HCT116 (cell line): ENCODE results near the gene GPX5. TPM values are rescaled to one million over a fixed set of nuclear protein-coding genes. Genes with fewer than 3 reads are reported as not detected.

ENCODE experiments used
- ATAC-seq: fragments of 200-7000 bp; cut with Tn5 transposase; 2 replicates; pipeline ENCODE4 v1.9.1; 2020; ENCODE audit warnings: mild to moderate bottlenecking, moderate library complexity
- BruUV-seq: library from RNA; stranded (reverse); fragments of 400-500 nt; replicated peaks from 2 replicates; lab custom pipeline; 2021; lab: Mats Ljungman, UMichigan
- CTCF ChIA-PET: fragments of 300-600 bp; sonication (Branson Sonifier 250); formaldehyde crosslinking; loops from one replicate; lab custom pipeline; 2021; ENCODE audit warnings: antibody characterized with exemption; lab: Charles Lee
- POLR2A ChIA-PET: fragments of 300-600, 350-600 bp; sonication (Branson Sonifier 250); formaldehyde crosslinking; loops from one replicate; lab custom pipeline; 2021; ENCODE audit warnings: antibody characterized with exemption; lab: Charles Lee
- RAD21 ChIA-PET, 2 experiments: fragments of 300-600 bp; sonication (Branson Sonifier 250); formaldehyde crosslinking; loops; one replicate each; lab custom pipeline; 2023; ENCODE audit warnings: low total read pairs in 2 of 2; ENCODE audit not compliant: uncharacterized antibody in 2 of 2, unreplicated experiment in 2 of 2, low non-redundant PET in 1 of 2; lab: Charles Lee
- DNase-seq: peaks from one replicate; pipeline ENCODE4 v3.0.0-alpha.2; 2010; ENCODE audit warnings: low read depth, low spot score
- H2AFZ ChIP-seq: fragments of 200-600 bp; shearing (Covaris generic), sonication (generic); 2 replicates; pipeline ENCODE4 v1.6.1; 2017; ENCODE audit warnings: low read depth, mixed run types, mixed read lengths, antibody characterized with exemption, low read length; ENCODE audit not compliant: poor library complexity, severe bottlenecking
- H3K27ac ChIP-seq: 2 replicates; pipeline ENCODE4 v1.5.1; 2012; ENCODE audit warnings: low read depth, low read length
- H3K27me3 ChIP-seq: fragments of 200-600 bp; sonication (generic); 2 replicates; pipeline ENCODE4 v1.6.1; 2016; ENCODE audit warnings: mixed run types, low read length, mixed read lengths; ENCODE audit not compliant: insufficient read depth
- H3K36me3 ChIP-seq, 2 experiments: fragments of 200-500 bp in 1 of 2; fragments of 200-600 bp in 1 of 2; sonication (Bioruptor generic) in 1 of 2; sonication (generic) in 1 of 2; 2 replicates each; pipeline versions ENCODE4 v1.5.1 to v1.6.1; 2014 to 2016; ENCODE audit warnings: low read length in 2 of 2, inconsistent platforms in 1 of 2, mixed read lengths in 1 of 2, mixed run types in 1 of 2; ENCODE audit not compliant: insufficient read depth in 2 of 2, control insufficient read depth in 1 of 2
- H3K4me1 ChIP-seq, 2 experiments: fragments of 200-600 bp in 1 of 2; sonication (generic) in 1 of 2; 2 replicates each; pipeline versions ENCODE4 v1.5.1 to v1.6.1; 2012 to 2017; ENCODE audit warnings: low read length in 2 of 2, inconsistent platforms in 1 of 2, mild to moderate bottlenecking in 1 of 2, mixed read lengths in 1 of 2, mixed run types in 1 of 2, moderate library complexity in 1 of 2; ENCODE audit not compliant: insufficient read depth in 2 of 2, control insufficient read depth in 1 of 2
- H3K4me2 ChIP-seq: fragments of 200-600 bp; sonication (generic); 2 replicates; pipeline ENCODE4 v1.6.1; 2017; ENCODE audit warnings: mixed run types, low read length, mixed read lengths
- H3K4me3 ChIP-seq, 2 experiments: fragments of 200-600 bp in 1 of 2; sonication (generic) in 1 of 2; replicated peaks in 1 of 2; 2 replicates each; pipeline ENCODE4 v1.5.1; 2011 to 2016; ENCODE audit warnings: low read length in 2 of 2, control low read depth in 1 of 2, low read depth in 1 of 2, mild to moderate bottlenecking in 1 of 2, mixed read lengths in 1 of 2, mixed run types in 1 of 2
- H3K79me2 ChIP-seq: fragments of 200-600 bp; sonication (generic); 2 replicates; pipeline ENCODE4 v1.6.1; 2017; ENCODE audit warnings: mild to moderate bottlenecking, mixed run types, low read length, moderate library complexity, mixed read lengths; ENCODE audit not compliant: insufficient read depth
- H3K9ac ChIP-seq: fragments of 200-600 bp; sonication (generic); 2 replicates; pipeline ENCODE4 v1.6.1; 2016; ENCODE audit warnings: low read length, mixed read lengths
- H3K9me2 ChIP-seq: fragments of 200-600 bp; sonication (generic), shearing (Covaris generic); 2 replicates; pipeline ENCODE4 v1.6.1; 2017; ENCODE audit warnings: mixed run types, mild to moderate bottlenecking, moderate library complexity; ENCODE audit not compliant: insufficient read depth
- H3K9me3 ChIP-seq, 2 experiments: fragments of 200-500 bp in 1 of 2; fragments of 200-600 bp in 1 of 2; sonication (Bioruptor generic) in 1 of 2; sonication (generic) in 1 of 2; 2 replicates each; pipeline ENCODE4 v1.6.1; 2014 to 2017; ENCODE audit warnings: low read length in 2 of 2, mixed read lengths in 2 of 2, inconsistent platforms in 1 of 2, low read depth in 1 of 2, mild to moderate bottlenecking in 1 of 2, mixed run types in 1 of 2, moderate library complexity in 1 of 2; ENCODE audit not compliant: control insufficient read depth in 1 of 2, insufficient read depth in 1 of 2
- H4K20me1 ChIP-seq: fragments of 200-600 bp; sonication (generic), shearing (Covaris generic); 2 replicates; pipeline ENCODE4 v1.6.1; 2017; ENCODE audit warnings: mixed run types, mild to moderate bottlenecking, moderate library complexity; ENCODE audit not compliant: insufficient read depth
- ATF3 ChIP-seq: IDR thresholded peaks from 2 replicates; pipeline ENCODE4 v1.6.1; 2012
- CBX3 ChIP-seq: IDR thresholded peaks from 2 replicates; pipeline ENCODE4 v1.6.1; 2012; ENCODE audit warnings: low read depth
- CTCF ChIP-seq, 3 experiments: fragments of 200-600 bp in 1 of 3; sonication (generic) in 1 of 3; IDR thresholded peaks in 2 of 3; conservative IDR thresholded peaks in 1 of 3; 2 replicates each; pipeline ENCODE4 v1.5.1; 2012 to 2017; ENCODE audit warnings: low read depth in 2 of 3, low read length in 2 of 3, antibody characterized with exemption in 1 of 3, borderline replicate concordance in 1 of 3, control low read depth in 1 of 3, mild to moderate bottlenecking in 1 of 3, mixed read lengths in 1 of 3, mixed run types in 1 of 3, moderate library complexity in 1 of 3; ENCODE audit not compliant: insufficient read depth in 1 of 3
- EZH2 ChIP-seq: fragments of 200-600 bp; sonication (generic); IDR thresholded peaks from 2 replicates; pipeline ENCODE4 v1.6.1; 2017; ENCODE audit warnings: antibody characterized with exemption, mixed run types
- EZH2phosphoT487 ChIP-seq: fragments of 200-600 bp; IDR thresholded peaks from 2 replicates; pipeline ENCODE4 v1.6.1; 2018; ENCODE audit warnings: antibody characterized with exemption, borderline replicate concordance
- JUND ChIP-seq: IDR thresholded peaks from 2 replicates; pipeline ENCODE4 v1.6.1; 2012
- MAX ChIP-seq: IDR thresholded peaks from 2 replicates; pipeline ENCODE4 v1.6.1; 2012
- POLR2A ChIP-seq: IDR thresholded peaks from 2 replicates; pipeline ENCODE4 v1.7.0; 2011; ENCODE audit warnings: borderline replicate concordance; ENCODE audit not compliant: insufficient read depth, insufficient read length; ENCODE audit errors: extremely low read depth
- RAD21 ChIP-seq: IDR thresholded peaks from 2 replicates; pipeline ENCODE4 v1.6.1; 2012; ENCODE audit warnings: low read depth, mild to moderate bottlenecking
- REST ChIP-seq: IDR thresholded peaks from 2 replicates; pipeline ENCODE4 v1.6.1; 2012; ENCODE audit warnings: low read depth
- SIN3A ChIP-seq: IDR thresholded peaks from 2 replicates; pipeline ENCODE4 v1.6.1; 2012; ENCODE audit warnings: low read depth
- SP1 ChIP-seq: IDR thresholded peaks from 2 replicates; pipeline ENCODE4 v1.6.1; 2012; ENCODE audit warnings: low read depth
- SRF ChIP-seq: IDR thresholded peaks from 2 replicates; pipeline ENCODE4 v1.6.1; 2012; ENCODE audit warnings: low read depth
- TCF7L2 ChIP-seq: IDR thresholded peaks from 2 replicates; pipeline ENCODE4 v1.7.0; 2011; ENCODE audit warnings: borderline replicate concordance, inconsistent platforms; ENCODE audit not compliant: insufficient read depth, insufficient read length; ENCODE audit errors: extremely low read depth
- YY1 ChIP-seq: IDR thresholded peaks from 2 replicates; pipeline ENCODE4 v1.6.1; 2011; ENCODE audit warnings: low read length, low read depth, moderate library complexity, mild to moderate bottlenecking; ENCODE audit not compliant: insufficient replicate concordance; ENCODE audit errors: extremely low read depth
- ZBTB33 ChIP-seq: IDR thresholded peaks from 2 replicates; pipeline ENCODE4 v1.6.1; 2011; ENCODE audit warnings: mild to moderate bottlenecking, low read length, moderate library complexity; ENCODE audit not compliant: insufficient replicate concordance; ENCODE audit errors: extremely low read depth
- ZFX ChIP-seq: fragments of 450-650 bp; IDR thresholded peaks from 2 replicates; pipeline ENCODE4 v1.6.1; 2017
- ZNF274 ChIP-seq: fragments of 200-500 bp; sonication (Bioruptor generic); IDR thresholded peaks from 2 replicates; pipeline ENCODE4 v1.6.1; 2014; ENCODE audit warnings: mild to moderate bottlenecking, low read depth, low read length, inconsistent platforms
- intact Hi-C: fragments of 100-400 bp; cut with micrococcal nuclease; formaldehyde crosslinking; loops from 2 replicates; pipeline ENCODE4 v1.10.0; 2022
- total RNA-seq: library from RNA; stranded (reverse); gene quantifications from one replicate; pipeline ENCODE4 v1.2.1, GENCODE V29; 2021; ENCODE audit not compliant: unreplicated experiment

Gene GPX5
- total RNA-seq, 1 experiment from 2014 or later = not detected

- H3K27ac ChIP-seq = no peak overlapping the region
- no peaks in the 10 kb centered on the region for H4K20me1 ChIP-seq
- H3K4me3 ChIP-seq = no peak overlapping the region
- ChIA-PET CTCF (interaction anchor here (0.7 kb wide), 1 partner anchor 27 kb away, joined by 3 read pairs; no protein-coding TSS in a partner anchor), RAD21 (no interaction called here), POLR2A (no interaction called here)
- TF ChIP-seq SP1 = no peak
- TF ChIP-seq CTCF (IDR thresholded peaks at IDR 0.05 in 2 of 3, conservative IDR thresholded peaks at IDR 0.05 in 1 of 3; ENCODE audit: borderline replicate concordance in 1 of 3, insufficient read depth in 1 of 3, low read depth in 2 of 3, low read length in 2 of 3) = no peak
- no peak for TF ChIP-seq SRF
- TF ChIP-seq ZNF274 = no peak
- no peak for TF ChIP-seq ATF3
- TF ChIP-seq EZH2phosphoT487 = no peak
- TF ChIP-seq CBX3 = no peak
- no peak for TF ChIP-seq REST
- TF ChIP-seq ZBTB33 = no peak
- no peak for TF ChIP-seq POLR2A
- TF ChIP-seq TCF7L2 = no peak
- no peak for TF ChIP-seq JUND
- TF ChIP-seq MAX = no peak
- no peak for TF ChIP-seq YY1
- no peak for TF ChIP-seq EZH2
- TF ChIP-seq SIN3A = no peak
- TF ChIP-seq ZFX = no peak
- no peak for TF ChIP-seq RAD21
- no peaks in the 10 kb centered on the region for H3K79me2 ChIP-seq
- H3K4me1 ChIP-seq = no peaks in the 10 kb centered on the region
- no peak overlapping the region for H2AFZ ChIP-seq
- H3K9ac ChIP-seq = no peak overlapping the region
- H3K9me2 ChIP-seq = no peaks in the 10 kb centered on the region
- H3K27me3 ChIP-seq = no peaks in the 10 kb centered on the region
- no peaks in the 10 kb centered on the region for H3K36me3 ChIP-seq
- no TSS peak for BruUV-seq
- H3K4me2 ChIP-seq = no peak overlapping the region
- no peaks in the 10 kb centered on the region for H3K9me3 ChIP-seq
- ATAC-seq = no peak
- intact Hi-C loops = no loop called here
- DNase-seq = no peak
These were observed 44.1 kb downstream of the GPX5 start for GRCh38 chr6:28569748-28570147.
